Heart right ventricle (tissue), 16 donors: ENCODE measurements around the gene F13B. TPM values are rescaled to one million over a fixed set of nuclear protein-coding genes. Genes with fewer than 3 reads are reported as not detected.

Experiments
- ATAC-seq, 8 donors: fragments of 200-7000 bp; cut with Tn5 transposase; one replicate each; pipeline ENCODE4 v1.9.1; 2020; ENCODE audit warnings: mild to moderate bottlenecking in 8 of 8, moderate library complexity in 8 of 8, moderate number of reproducible peaks in 1 of 8
- DNase-seq, 2 donors: peaks; one replicate each; pipeline ENCODE4 v3.0.0-alpha.2; 2020
- H3K27ac ChIP-seq, 10 donors: fragments of 200-600 bp; sonication (generic) in 2 of 10; one replicate each; pipeline versions ENCODE4 v1.5.0 to v1.8.0; 2020 to 2022; ENCODE audit warnings: mild to moderate bottlenecking in 3 of 10
- H3K27me3 ChIP-seq, 7 donors: fragments of 200-600 bp; one replicate each; pipeline ENCODE4 v1.8.0; 2021 to 2022; ENCODE audit warnings: mild to moderate bottlenecking in 2 of 7
- H3K36me3 ChIP-seq, 9 donors: fragments of 200-600 bp; sonication (generic) in 1 of 9; one replicate each; pipeline versions ENCODE4 v1.5.0 to v1.8.0; 2020 to 2022; ENCODE audit warnings: mild to moderate bottlenecking in 2 of 9
- H3K4me1 ChIP-seq, 9 donors: fragments of 200-600 bp; sonication (generic) in 1 of 9; one replicate each; pipeline versions ENCODE4 v1.5.0 to v1.8.0; 2020 to 2022; ENCODE audit warnings: mild to moderate bottlenecking in 4 of 9
- H3K4me3 ChIP-seq, 10 donors: fragments of 200-600 bp; sonication (generic) in 2 of 10; one replicate each; pipeline versions ENCODE4 v1.5.0 to v1.8.0; 2020 to 2022; ENCODE audit warnings: mild to moderate bottlenecking in 7 of 10, moderate library complexity in 2 of 10
- H3K9me3 ChIP-seq, 11 donors: fragments of 200-600 bp in 10 of 11; sonication (generic) in 2 of 11; one replicate each; pipeline versions ENCODE4 v1.5.0 to v1.8.0; 2013 to 2022; ENCODE audit warnings: mild to moderate bottlenecking in 2 of 11, control low read depth in 1 of 11, moderate library complexity in 1 of 11
- WGBS, 2 donors: extraction: QIAGEN DNeasy Blood & Tissue Kit; methylation state at CpG; one replicate each; pipeline ENCODE4 v1.1.7; 2013; ENCODE audit warnings: inconsistent platforms in 1 of 2; 5-methylcytosine and 5-hydroxymethylcytosine counted together
- intact Hi-C, 10 donors: fragments of 100-400 bp; cut with DNase I; formaldehyde crosslinking; loops; one replicate each; pipeline versions ENCODE4 v1.11.1 to v1.14.2; 2022
- polyA plus RNA-seq, 2 donors: library from polyadenylated mRNA; stranded (reverse); fragments of 200-250 nt; gene quantifications; one replicate each; pipeline ENCODE4 v1.2.3, GENCODE V29; 2013
- total RNA-seq, 10 donors: library from RNA; stranded (reverse); fragmentation: NEBNext Ultra II Directional in 3 of 10; extraction: Animal tissue kit (Norgen Biotek cat#: 25700) in 3 of 10; gene quantifications; one replicate each; pipeline versions ENCODE4 v1.2.1 to v1.2.4, GENCODE V29; 2021 to 2023
- TF ChIP-seq, protein P1 (sequence below), 9 donors: fragments of 200-600 bp; sonication (generic) in 2 of 9; IDR thresholded peaks; one replicate each; pipeline versions ENCODE4 v1.5.0 to v1.8.0; 2021 to 2022; ENCODE audit warnings: antibody characterized with exemption in 9 of 9, mild to moderate bottlenecking in 5 of 9, moderate library complexity in 1 of 9
- donor health status: Arrhythmogenic right ventricular cardiomyopathy.
- donor health status: ischemic (EF 13 %, LVEDD 7.1; RV severe dilation, severe dysfunction).
- donor health status: healthy with polysubstance abuse.
- donor health status: DM: no; HTN: yes; CAD: no.
- donor health status: DM: no; HTN: no; CAD: no.
- donor health status: ischemic (EF 25% LVEDD 6.9; RV normal size, moderate dysfunction).
- donor health status: ischemic (EF 25% LVEDD 5.7; RV mildly dilated, moderate dysfunction).
- donor health status: healthy.
- donor health status: DM: yes; HTN: yes; CAD: no.
- donor health status: Ischemic cardiomyopathy.
- donor health status: ischemic (EF 35%, LVEDD 5.7; RV mildly dilated, moderate dysfunction).
- donor health status: nonischemic (EF 11% LVEDD 7.7; RV severe dilation, severe dysfunction).
- donor health status: DM: yes; HTN: yes; CAD: no.
- donor health status: PGD.
- donor health status: ischemic (EF 29% LVEDD 5.4; RV normal size, mild dysfunction).
- donor health status: nonischemic (EF 23%, LVEDD 6.1; RV moderate dilation, normal function).

The F13B gene
- total and polyA plus RNA-seq, 12 donors, result not detected

DNA sequence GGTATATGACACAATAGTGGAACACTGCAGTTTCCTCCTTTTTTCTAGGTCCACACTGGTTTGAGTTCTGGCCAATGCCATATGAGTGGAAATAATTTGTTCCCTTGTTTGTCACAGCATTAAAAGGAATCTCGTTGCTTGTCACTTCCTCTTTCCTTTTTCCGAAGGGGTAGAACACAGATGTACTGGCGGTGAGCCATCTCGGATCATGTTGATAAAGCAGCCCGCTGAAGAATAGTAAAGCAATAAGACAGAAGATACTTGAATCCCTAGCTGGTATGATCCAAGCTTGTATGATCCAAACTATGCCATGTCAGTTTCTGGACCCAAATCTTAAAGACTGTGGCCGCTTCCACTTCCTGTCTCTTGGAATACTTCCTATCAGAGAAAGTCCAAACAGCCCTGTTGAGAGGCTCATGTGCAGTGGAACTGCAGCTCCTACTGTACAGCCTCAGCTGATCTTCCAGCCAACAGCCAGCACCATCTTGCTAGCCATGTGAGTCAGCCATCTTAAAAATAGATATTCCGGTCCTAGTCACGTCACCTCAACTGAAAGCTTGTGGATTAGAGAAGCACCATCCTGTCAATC lies 49.4 kb downstream of the F13B start:
- Histone ChIP-seq H3K9me3 (peaks cover 0 to 6% (median 0%) of the 10 kb centered on the region in 11 donors), H3K27me3 (no peaks in the 10 kb centered on the region), H3K4me3 (no peak overlapping the region), H3K4me1 (peaks cover 0 to 5% (median 0%) of the 10 kb centered on the region in 9 donors), H3K36me3 (no peaks in the 10 kb centered on the region), H3K27ac (peak overlapping the region in 1 of 10 donors; percentile 4)
- 50 to 55% methylated on average over 8 of the region's 8 CpGs for WGBS, 2 donors
- DNase-seq, result peak in 1 of 2 donors; percentile 26
- TF ChIP-seq, protein P1, sequence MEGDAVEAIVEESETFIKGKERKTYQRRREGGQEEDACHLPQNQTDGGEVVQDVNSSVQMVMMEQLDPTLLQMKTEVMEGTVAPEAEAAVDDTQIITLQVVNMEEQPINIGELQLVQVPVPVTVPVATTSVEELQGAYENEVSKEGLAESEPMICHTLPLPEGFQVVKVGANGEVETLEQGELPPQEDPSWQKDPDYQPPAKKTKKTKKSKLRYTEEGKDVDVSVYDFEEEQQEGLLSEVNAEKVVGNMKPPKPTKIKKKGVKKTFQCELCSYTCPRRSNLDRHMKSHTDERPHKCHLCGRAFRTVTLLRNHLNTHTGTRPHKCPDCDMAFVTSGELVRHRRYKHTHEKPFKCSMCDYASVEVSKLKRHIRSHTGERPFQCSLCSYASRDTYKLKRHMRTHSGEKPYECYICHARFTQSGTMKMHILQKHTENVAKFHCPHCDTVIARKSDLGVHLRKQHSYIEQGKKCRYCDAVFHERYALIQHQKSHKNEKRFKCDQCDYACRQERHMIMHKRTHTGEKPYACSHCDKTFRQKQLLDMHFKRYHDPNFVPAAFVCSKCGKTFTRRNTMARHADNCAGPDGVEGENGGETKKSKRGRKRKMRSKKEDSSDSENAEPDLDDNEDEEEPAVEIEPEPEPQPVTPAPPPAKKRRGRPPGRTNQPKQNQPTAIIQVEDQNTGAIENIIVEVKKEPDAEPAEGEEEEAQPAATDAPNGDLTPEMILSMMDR (IDR thresholded peaks at IDR 0.05), result no peak
- peak in 6 of 8 donors; percentile 29 to 80 (median 55) for ATAC-seq
- intact Hi-C loops, result no loop called here

DNA sequence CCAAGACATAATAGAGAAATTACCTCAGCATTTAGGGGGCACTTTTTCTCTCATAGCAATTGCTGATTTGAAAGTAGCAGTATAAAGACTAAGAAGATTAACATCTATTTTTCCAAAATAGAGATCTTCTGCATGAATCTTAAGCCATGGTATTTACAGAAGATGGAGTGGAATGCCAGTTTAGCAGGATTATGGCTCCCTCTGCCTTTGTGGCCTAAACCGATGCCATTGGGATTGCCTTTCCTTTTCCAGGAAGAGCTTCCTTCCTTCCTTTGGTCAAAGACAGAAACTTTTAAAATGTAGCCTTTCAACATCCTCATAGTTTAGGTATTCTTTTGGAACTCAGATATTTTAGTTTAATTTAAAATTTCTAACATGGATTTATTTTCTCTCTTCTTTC lies 50.3 kb downstream of the F13B start:
- Histone ChIP-seq H3K36me3 (no peaks in the 10 kb centered on the region), H3K27ac (no peak overlapping the region), H3K4me1 (peaks cover 0 to 5% (median 0%) of the 10 kb centered on the region in 9 donors), H3K27me3 (no peaks in the 10 kb centered on the region), H3K4me3 (no peak overlapping the region), H3K9me3 (peaks cover 0 to 8% (median under 1%) of the 10 kb centered on the region in 11 donors)
- intact Hi-C loops, result no loop called here
- TF ChIP-seq, protein P1 (IDR thresholded peaks at IDR 0.05), result no peak
- ATAC-seq, result no peak
- DNase-seq, result no peak
- 59 to 67% methylated on average over 1 of the region's 1 CpG for WGBS, 2 donors

DNA sequence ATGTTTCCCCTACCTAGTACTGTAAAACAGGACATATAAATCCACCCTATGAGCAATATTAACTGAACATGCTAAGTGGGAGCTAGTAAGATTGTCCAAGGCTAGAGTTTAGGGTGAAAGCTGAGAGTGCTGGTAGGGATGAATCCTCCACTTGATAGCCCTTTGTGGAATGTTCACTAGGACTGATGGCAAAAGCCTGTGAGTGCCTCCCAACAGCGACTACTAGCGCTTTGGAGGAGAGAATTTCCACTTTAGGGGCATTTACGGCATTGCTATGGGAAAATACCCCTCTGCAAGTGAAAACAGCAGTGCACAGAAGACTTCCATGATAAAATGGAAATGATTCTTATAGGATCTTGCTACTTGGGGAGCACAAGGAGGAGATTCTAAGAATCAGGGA lies 53.8 kb downstream of the F13B start:
- DNase-seq (no peak), ATAC-seq (no peak)
- Histone ChIP-seq H3K36me3 (no peaks in the 10 kb centered on the region), H3K4me1 (peaks cover 0 to 5% (median 0%) of the 10 kb centered on the region in 9 donors), H3K27ac (no peak overlapping the region), H3K27me3 (no peaks in the 10 kb centered on the region), H3K4me3 (no peak overlapping the region), H3K9me3 (peaks cover 0 to 19% (median 5%) of the 10 kb centered on the region in 11 donors)
- WGBS, 2 donors, result 93 to 97% methylated on average over 3 of the region's 3 CpGs
- TF ChIP-seq, protein P1 (IDR thresholded peaks at IDR 0.05), result no peak
- intact Hi-C loops, result no loop called here

DNA sequence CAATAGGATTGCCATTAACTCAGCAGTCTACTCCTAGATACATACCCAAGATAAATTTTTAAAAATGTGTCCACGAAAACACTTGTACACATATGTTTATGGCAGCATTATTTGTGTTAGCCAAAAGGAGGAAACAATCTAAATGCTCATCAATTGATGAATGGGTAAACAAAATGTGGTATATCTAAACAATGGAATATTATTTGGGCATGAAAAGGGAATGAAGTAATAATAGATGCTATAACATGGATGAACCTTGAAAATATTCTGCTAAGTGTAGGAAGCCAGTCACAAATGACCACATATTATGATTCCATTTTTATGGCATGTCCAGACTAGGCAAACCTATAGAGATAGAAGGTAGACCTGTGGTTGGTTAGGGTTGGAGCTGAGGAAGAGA lies 55.4 kb downstream of the F13B start:
- no peak for ATAC-seq
- 90 to 93% methylated on average over 1 of the region's 1 CpG for WGBS, 2 donors
- Histone ChIP-seq H3K4me3 (no peak overlapping the region), H3K4me1 (no peaks in the 10 kb centered on the region), H3K27ac (no peak overlapping the region), H3K27me3 (no peaks in the 10 kb centered on the region), H3K36me3 (no peaks in the 10 kb centered on the region), H3K9me3 (peaks cover 0 to 19% (median 5%) of the 10 kb centered on the region in 11 donors)
- DNase-seq, result no peak
- intact Hi-C loops, result no loop called here
- TF ChIP-seq, protein P1 (IDR thresholded peaks at IDR 0.05), result no peak
